Urinary bladder (tissue), 4 donors: ENCODE measurements around the gene UBA3. TPM values are rescaled to one million over a fixed set of nuclear protein-coding genes. Genes with fewer than 3 reads are reported as not detected.

Source experiments
- DNase-seq: peaks from one replicate; pipeline ENCODE4 v3.0.0-alpha.2; 2015; ENCODE audit errors: extremely low spot score
- H3K27ac ChIP-seq: one replicate; pipeline ENCODE4 v1.5.1; 2013; ENCODE audit warnings: low read depth, mild to moderate bottlenecking, moderate library complexity
- H3K36me3 ChIP-seq: one replicate; pipeline ENCODE4 v1.6.1; 2013; ENCODE audit warnings: mild to moderate bottlenecking, moderate library complexity; ENCODE audit not compliant: insufficient read depth
- H3K4me1 ChIP-seq: one replicate; pipeline ENCODE4 v1.6.1; 2013; ENCODE audit warnings: mild to moderate bottlenecking, moderate library complexity; ENCODE audit not compliant: insufficient read depth
- H3K4me3 ChIP-seq: one replicate; pipeline ENCODE4 v1.5.1; 2013; ENCODE audit warnings: low read depth, low read length
- WGBS: extraction: QIAGEN DNeasy Blood & Tissue Kit; methylation state at CpG from one replicate; pipeline ENCODE4 v1.1.7; 2013; 5-methylcytosine and 5-hydroxymethylcytosine counted together
- polyA plus RNA-seq: library from polyadenylated mRNA; stranded (reverse); fragments of 200-250 nt; gene quantifications from one replicate; pipeline ENCODE4 v1.2.3, GENCODE V29; 2013
- total RNA-seq: library from RNA; depleted of rRNA; stranded (reverse); fragments of >200 nt; gene quantifications from one replicate; pipeline ENCODE4 v1.2.3, GENCODE V29; 2014
- donor health status: healthy with polysubstance abuse.
- donor health status: healthy.

The UBA3 gene
- total and polyA plus RNA-seq, 2 donors: 40.0 to 100 TPM

- no peak overlapping the region for H3K4me3 ChIP-seq
- peaks cover 2% of the 10 kb centered on the region for H3K4me1 ChIP-seq
Measured at GRCh38 chr3:69092030-69092516, 11.9 kb upstream of the UBA3 start.

GRCh38 chr3:69091389-69092029 lies 11.3 kb upstream of the UBA3 start:
- Histone ChIP-seq H3K27ac (peak overlapping the region; percentile 56), H3K36me3 (no peaks in the 10 kb centered on the region), H3K4me3 (no peak overlapping the region), H3K4me1 (peaks cover 2% of the 10 kb centered on the region)
- DNase-seq: no peak
- WGBS: 61% methylated on average over 5 of the region's 5 CpGs

More at GRCh38 chr3:69092030-69092516, 11.9 kb upstream of the UBA3 start:
- Histone ChIP-seq H3K36me3 (no peaks in the 10 kb centered on the region), H3K27ac (peak overlapping the region; percentile 69)
- no peak for DNase-seq
- WGBS: 67% methylated on average over 4 of the region's 4 CpGs

GRCh38 chr3:69090021-69090420 lies 9.9 kb upstream of the UBA3 start:
- H3K4me3 ChIP-seq: no peak overlapping the region
- peak overlapping the region; percentile 7 for H3K27ac ChIP-seq
- H3K4me1 ChIP-seq: peaks cover 2% of the 10 kb centered on the region
- DNase-seq: no peak
- no peaks in the 10 kb centered on the region for H3K36me3 ChIP-seq
- 58% methylated on average over 3 of the region's 3 CpGs for WGBS

GRCh38 chr3:69088063-69088462 lies 7.9 kb upstream of the UBA3 start:
- no peak for DNase-seq
- Histone ChIP-seq H3K27ac (no peak overlapping the region), H3K36me3 (no peaks in the 10 kb centered on the region), H3K4me1 (peaks cover 2% of the 10 kb centered on the region), H3K4me3 (no peak overlapping the region)
- 42% methylated on average over 2 of the region's 2 CpGs for WGBS

GRCh38 chr3:69087030-69087791 lies 7.0 kb upstream of the UBA3 start:
- peak overlapping the region; percentile 77 for H3K27ac ChIP-seq
- H3K4me1 ChIP-seq: peaks cover 2% of the 10 kb centered on the region
- peak overlapping the region; percentile 12 for H3K4me3 ChIP-seq
- WGBS: 76% methylated on average over 3 of the region's 3 CpGs
- no peaks in the 10 kb centered on the region for H3K36me3 ChIP-seq
- no peak for DNase-seq

GRCh38 chr3:69085833-69086722 lies 5.9 kb upstream of the UBA3 start:
- H3K27ac ChIP-seq: peak overlapping the region; percentile 77
- peaks cover 2% of the 10 kb centered on the region for H3K4me1 ChIP-seq
- under 1% methylated on average over 8 of the region's 8 CpGs for WGBS

GRCh38 chr3:69085168-69085832 lies 5.1 kb upstream of the UBA3 start:
- Histone ChIP-seq H3K27ac (peak overlapping the region; percentile 77), H3K4me1 (no peaks in the 10 kb centered on the region), H3K36me3 (no peaks in the 10 kb centered on the region), H3K4me3 (peak overlapping the region; percentile 96)
- WGBS: under 1% methylated on average over 26 of the region's 26 CpGs
- no peak for DNase-seq

More at GRCh38 chr3:69085833-69086722, 5.9 kb upstream of the UBA3 start:
- peak overlapping the region; percentile 96 for H3K4me3 ChIP-seq
- no peaks in the 10 kb centered on the region for H3K36me3 ChIP-seq
- peak; percentile 39 for DNase-seq

GRCh38 chr3:69084326-69085167 lies 4.4 kb upstream of the UBA3 start, which contains the start of gene ARL6IP5:
ARL6IP5 (plus strand) TSS chr3:69084937; CDS start chr3:69085048, 111 bp downstream.
- Histone ChIP-seq H3K36me3 (no peaks in the 10 kb centered on the region), H3K4me3 (peak within 1 kb of the TSS; percentile 96), H3K27ac (peak within 1 kb of the TSS; percentile 77), H3K4me1 (no peaks in the 10 kb centered on the region)
- DNase-seq: peak; percentile 84
- 3% methylated on average over 32 of the region's 32 CpGs for WGBS

GRCh38 chr3:69082805-69083204 lies 2.6 kb upstream of the UBA3 start:
- DNase-seq: no peak
- Histone ChIP-seq H3K36me3 (no peaks in the 10 kb centered on the region), H3K4me1 (no peaks in the 10 kb centered on the region), H3K27ac (no peak overlapping the region), H3K4me3 (no peak overlapping the region)

GRCh38 chr3:69082361-69082760 lies 2.2 kb upstream of the UBA3 start:
- 66% methylated on average over 2 of the region's 2 CpGs for WGBS
- H3K4me3 ChIP-seq: no peak overlapping the region
- no peaks in the 10 kb centered on the region for H3K36me3 ChIP-seq
- no peaks in the 10 kb centered on the region for H3K4me1 ChIP-seq
- peak overlapping the region; percentile 32 for H3K27ac ChIP-seq
- DNase-seq: no peak

- DNase-seq: no peak
- H3K4me1 ChIP-seq: no peaks in the 10 kb centered on the region
- no peak overlapping the region for H3K4me3 ChIP-seq
Measured at GRCh38 chr3:69081583-69082262, 1.6 kb upstream of the UBA3 start.

More at GRCh38 chr3:69081583-69082262, 1.6 kb upstream of the UBA3 start:
- Histone ChIP-seq H3K36me3 (no peaks in the 10 kb centered on the region), H3K27ac (no peak overlapping the region)
- 70% methylated on average over 5 of the region's 5 CpGs for WGBS
